H1 (cell line): Measurements from ENCODE around the gene ESYT2. TPM values are rescaled to one million over a fixed set of nuclear protein-coding genes. Genes with fewer than 3 reads are reported as not detected.

Experiments used
- MAFK ChIP-seq: IDR thresholded peaks from 2 replicates; pipeline ENCODE4 v1.6.1; 2012; ENCODE audit warnings: low read depth, mild to moderate bottlenecking, improper control_type of control experiment, low read length
- SIRT6 ChIP-seq: IDR thresholded peaks from one replicate; pipeline ENCODE4 v1.7.1; 2012; ENCODE audit warnings: low read length, inconsistent platforms
- polyA plus RNA-seq, 7 experiments: library from polyadenylated mRNA; depleted of rRNA in 3 of 7; stranded (reverse) in 5 of 7; unstranded in 2 of 7; fragments of >200 nt in 5 of 7; fragments of 200-250 nt in 2 of 7; gene quantifications; 1 replicate in 5 of 7; 2 replicates in 1 of 7; 4 replicates in 1 of 7; pipeline versions ENCODE4 v1.2.1 to v1.2.3, GENCODE V29; 2011 to 2013; ENCODE audit warnings: missing spikeins in 2 of 7, mixed read lengths in 2 of 7
- total RNA-seq: library from RNA; stranded (reverse); fragmentation: NEBNext Ultra II Directional; extraction: Animal tissue kit (Norgen Biotek cat#: 25700); gene quantifications from 2 replicates; pipeline ENCODE4 v1.2.1, GENCODE V29; 2021
- TF ChIP-seq, protein P1 (sequence below): fragments of 300-600 bp; sonication (generic); IDR thresholded peaks from 2 replicates; pipeline ENCODE4 v1.7.1; 2012; ENCODE audit warnings: low read length, moderate library complexity, mild to moderate bottlenecking, inconsistent platforms; ENCODE audit not compliant: insufficient replicate concordance

Gene ESYT2
- total and polyA plus RNA-seq, 2 of the 8 experiments (the other 6 are each of a cell fraction or from before 2014, with no cell fraction given) = 27.0 to 37.5 TPM

DNA sequence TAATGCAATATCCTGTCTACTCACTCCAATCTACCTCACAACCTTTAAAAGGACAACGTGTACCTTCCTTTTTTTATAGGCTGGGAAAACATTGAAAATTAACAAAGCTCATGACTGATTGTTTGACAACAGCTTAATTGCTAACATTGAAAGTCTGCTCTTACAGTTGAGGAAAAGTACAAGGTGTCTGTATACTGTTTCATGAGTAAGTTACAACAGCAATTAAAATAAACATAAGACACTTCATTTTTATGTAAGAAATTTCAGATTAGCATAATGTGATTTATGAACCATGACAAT is 96.1 kb downstream of the ESYT2 start (continued):
- TF ChIP-seq, protein P1, sequence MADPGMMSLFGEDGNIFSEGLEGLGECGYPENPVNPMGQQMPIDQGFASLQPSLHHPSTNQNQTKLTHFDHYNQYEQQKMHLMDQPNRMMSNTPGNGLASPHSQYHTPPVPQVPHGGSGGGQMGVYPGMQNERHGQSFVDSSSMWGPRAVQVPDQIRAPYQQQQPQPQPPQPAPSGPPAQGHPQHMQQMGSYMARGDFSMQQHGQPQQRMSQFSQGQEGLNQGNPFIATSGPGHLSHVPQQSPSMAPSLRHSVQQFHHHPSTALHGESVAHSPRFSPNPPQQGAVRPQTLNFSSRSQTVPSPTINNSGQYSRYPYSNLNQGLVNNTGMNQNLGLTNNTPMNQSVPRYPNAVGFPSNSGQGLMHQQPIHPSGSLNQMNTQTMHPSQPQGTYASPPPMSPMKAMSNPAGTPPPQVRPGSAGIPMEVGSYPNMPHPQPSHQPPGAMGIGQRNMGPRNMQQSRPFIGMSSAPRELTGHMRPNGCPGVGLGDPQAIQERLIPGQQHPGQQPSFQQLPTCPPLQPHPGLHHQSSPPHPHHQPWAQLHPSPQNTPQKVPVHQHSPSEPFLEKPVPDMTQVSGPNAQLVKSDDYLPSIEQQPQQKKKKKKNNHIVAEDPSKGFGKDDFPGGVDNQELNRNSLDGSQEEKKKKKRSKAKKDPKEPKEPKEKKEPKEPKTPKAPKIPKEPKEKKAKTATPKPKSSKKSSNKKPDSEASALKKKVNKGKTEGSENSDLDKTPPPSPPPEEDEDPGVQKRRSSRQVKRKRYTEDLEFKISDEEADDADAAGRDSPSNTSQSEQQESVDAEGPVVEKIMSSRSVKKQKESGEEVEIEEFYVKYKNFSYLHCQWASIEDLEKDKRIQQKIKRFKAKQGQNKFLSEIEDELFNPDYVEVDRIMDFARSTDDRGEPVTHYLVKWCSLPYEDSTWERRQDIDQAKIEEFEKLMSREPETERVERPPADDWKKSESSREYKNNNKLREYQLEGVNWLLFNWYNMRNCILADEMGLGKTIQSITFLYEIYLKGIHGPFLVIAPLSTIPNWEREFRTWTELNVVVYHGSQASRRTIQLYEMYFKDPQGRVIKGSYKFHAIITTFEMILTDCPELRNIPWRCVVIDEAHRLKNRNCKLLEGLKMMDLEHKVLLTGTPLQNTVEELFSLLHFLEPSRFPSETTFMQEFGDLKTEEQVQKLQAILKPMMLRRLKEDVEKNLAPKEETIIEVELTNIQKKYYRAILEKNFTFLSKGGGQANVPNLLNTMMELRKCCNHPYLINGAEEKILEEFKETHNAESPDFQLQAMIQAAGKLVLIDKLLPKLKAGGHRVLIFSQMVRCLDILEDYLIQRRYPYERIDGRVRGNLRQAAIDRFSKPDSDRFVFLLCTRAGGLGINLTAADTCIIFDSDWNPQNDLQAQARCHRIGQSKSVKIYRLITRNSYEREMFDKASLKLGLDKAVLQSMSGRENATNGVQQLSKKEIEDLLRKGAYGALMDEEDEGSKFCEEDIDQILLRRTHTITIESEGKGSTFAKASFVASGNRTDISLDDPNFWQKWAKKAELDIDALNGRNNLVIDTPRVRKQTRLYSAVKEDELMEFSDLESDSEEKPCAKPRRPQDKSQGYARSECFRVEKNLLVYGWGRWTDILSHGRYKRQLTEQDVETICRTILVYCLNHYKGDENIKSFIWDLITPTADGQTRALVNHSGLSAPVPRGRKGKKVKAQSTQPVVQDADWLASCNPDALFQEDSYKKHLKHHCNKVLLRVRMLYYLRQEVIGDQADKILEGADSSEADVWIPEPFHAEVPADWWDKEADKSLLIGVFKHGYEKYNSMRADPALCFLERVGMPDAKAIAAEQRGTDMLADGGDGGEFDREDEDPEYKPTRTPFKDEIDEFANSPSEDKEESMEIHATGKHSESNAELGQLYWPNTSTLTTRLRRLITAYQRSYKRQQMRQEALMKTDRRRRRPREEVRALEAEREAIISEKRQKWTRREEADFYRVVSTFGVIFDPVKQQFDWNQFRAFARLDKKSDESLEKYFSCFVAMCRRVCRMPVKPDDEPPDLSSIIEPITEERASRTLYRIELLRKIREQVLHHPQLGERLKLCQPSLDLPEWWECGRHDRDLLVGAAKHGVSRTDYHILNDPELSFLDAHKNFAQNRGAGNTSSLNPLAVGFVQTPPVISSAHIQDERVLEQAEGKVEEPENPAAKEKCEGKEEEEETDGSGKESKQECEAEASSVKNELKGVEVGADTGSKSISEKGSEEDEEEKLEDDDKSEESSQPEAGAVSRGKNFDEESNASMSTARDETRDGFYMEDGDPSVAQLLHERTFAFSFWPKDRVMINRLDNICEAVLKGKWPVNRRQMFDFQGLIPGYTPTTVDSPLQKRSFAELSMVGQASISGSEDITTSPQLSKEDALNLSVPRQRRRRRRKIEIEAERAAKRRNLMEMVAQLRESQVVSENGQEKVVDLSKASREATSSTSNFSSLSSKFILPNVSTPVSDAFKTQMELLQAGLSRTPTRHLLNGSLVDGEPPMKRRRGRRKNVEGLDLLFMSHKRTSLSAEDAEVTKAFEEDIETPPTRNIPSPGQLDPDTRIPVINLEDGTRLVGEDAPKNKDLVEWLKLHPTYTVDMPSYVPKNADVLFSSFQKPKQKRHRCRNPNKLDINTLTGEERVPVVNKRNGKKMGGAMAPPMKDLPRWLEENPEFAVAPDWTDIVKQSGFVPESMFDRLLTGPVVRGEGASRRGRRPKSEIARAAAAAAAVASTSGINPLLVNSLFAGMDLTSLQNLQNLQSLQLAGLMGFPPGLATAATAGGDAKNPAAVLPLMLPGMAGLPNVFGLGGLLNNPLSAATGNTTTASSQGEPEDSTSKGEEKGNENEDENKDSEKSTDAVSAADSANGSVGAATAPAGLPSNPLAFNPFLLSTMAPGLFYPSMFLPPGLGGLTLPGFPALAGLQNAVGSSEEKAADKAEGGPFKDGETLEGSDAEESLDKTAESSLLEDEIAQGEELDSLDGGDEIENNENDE = no peak
- TF ChIP-seq SIRT6 (no peak), MAFK (no peak)
